Fibroblast of lung (primary cell): ENCODE results near the gene RAB43. TPM values are rescaled to one million over a fixed set of nuclear protein-coding genes. Genes with fewer than 3 reads are reported as not detected.

Experiments
- DNase-seq, 2 donors: peaks; one replicate each; pipeline versions ENCODE4 v3.0.0 to v3.0.0-alpha.2; 2010; ENCODE audit warnings: low read depth in 2 of 2
- H2AFZ ChIP-seq: 2 replicates; pipeline ENCODE4 v1.5.1; 2012; ENCODE audit warnings: low read length, control low read depth, inconsistent platforms
- H3K27ac ChIP-seq: 2 replicates; pipeline ENCODE4 v1.5.1; 2011; ENCODE audit warnings: low read length, control low read depth; ENCODE audit not compliant: insufficient read depth
- H3K27me3 ChIP-seq: 2 replicates; pipeline ENCODE4 v1.5.1; 2011; ENCODE audit warnings: mild to moderate bottlenecking, low read length; ENCODE audit not compliant: control insufficient read depth, insufficient read depth
- H3K36me3 ChIP-seq: 2 replicates; pipeline ENCODE4 v1.5.1; 2011; ENCODE audit warnings: low read length; ENCODE audit not compliant: control insufficient read depth, insufficient read depth
- H3K4me1 ChIP-seq: 2 replicates; pipeline ENCODE4 v1.5.1; 2011; ENCODE audit warnings: low read length; ENCODE audit not compliant: control insufficient read depth, insufficient read depth; ENCODE audit errors: extremely low read depth
- H3K4me2 ChIP-seq: 2 replicates; pipeline ENCODE4 v1.5.1; 2011; ENCODE audit warnings: low read length, control low read depth; ENCODE audit not compliant: insufficient read depth; ENCODE audit errors: extremely low read depth
- H3K4me3 ChIP-seq, 4 experiments: fragments of 200-600 bp in 1 of 4; sonication (generic) in 1 of 4; replicated peaks in 1 of 4; 2 replicates each; pipeline ENCODE4 v1.5.1; 2011 to 2016; ENCODE audit warnings: low read length in 4 of 4, low read depth in 3 of 4, mild to moderate bottlenecking in 3 of 4, control low read depth in 2 of 4, inconsistent platforms in 1 of 4, mixed read lengths in 1 of 4; ENCODE audit not compliant: insufficient read depth in 1 of 4; ENCODE audit errors: control extremely low read depth in 1 of 4
- H3K79me2 ChIP-seq: 2 replicates; pipeline ENCODE4 v1.5.1; 2012; ENCODE audit warnings: mild to moderate bottlenecking, low read length, inconsistent platforms; ENCODE audit not compliant: control insufficient read depth, insufficient read depth
- H3K9ac ChIP-seq: 2 replicates; pipeline ENCODE4 v1.5.1; 2011; ENCODE audit warnings: mild to moderate bottlenecking, low read length, control low read depth; ENCODE audit not compliant: insufficient read depth
- H3K9me3 ChIP-seq: 2 replicates; pipeline ENCODE4 v1.5.1; 2012; ENCODE audit warnings: low read depth, low read length; ENCODE audit not compliant: control insufficient read depth, insufficient read depth
- H4K20me1 ChIP-seq: 2 replicates; pipeline ENCODE4 v1.5.1; 2011; ENCODE audit warnings: low read length; ENCODE audit not compliant: control insufficient read depth, insufficient read depth; ENCODE audit errors: extremely low read depth
- EZH2 ChIP-seq: IDR thresholded peaks from 2 replicates; pipeline ENCODE4 v1.5.1; 2012; ENCODE audit warnings: low read length, control low read depth, mild to moderate bottlenecking; ENCODE audit errors: missing control alignments
- polyA plus RNA-seq, 2 donors: library from polyadenylated mRNA; depleted of rRNA in 1 of 2; stranded (reverse) in 1 of 2; unstranded in 1 of 2; fragments of >200 nt; gene quantifications; 2 replicates each; pipeline ENCODE4 v1.2.1, GENCODE V29; 2011 to 2012; ENCODE audit warnings: missing spikeins in 1 of 2
- total RNA-seq: library from RNA; depleted of rRNA; stranded (reverse); fragments of >200 nt; gene quantifications from 2 replicates; pipeline ENCODE4 v1.2.1, GENCODE V29; 2014
- TF ChIP-seq, protein P1 (sequence below), 2 donors: IDR thresholded peaks in 1 of 2; conservative IDR thresholded peaks in 1 of 2; 1 replicate in 1 of 2; 2 replicates in 1 of 2; pipeline ENCODE4 v1.5.1; 2011 to 2012; ENCODE audit warnings: low read length in 2 of 2, control low read depth in 1 of 2, inconsistent platforms in 1 of 2, low read depth in 1 of 2, mild to moderate bottlenecking in 1 of 2

Gene RAB43
- total and polyA plus RNA-seq, 2 donors (not counting 1 experiment from before 2014, with no cell fraction given): 5.7 to 21.5 TPM

DNA sequence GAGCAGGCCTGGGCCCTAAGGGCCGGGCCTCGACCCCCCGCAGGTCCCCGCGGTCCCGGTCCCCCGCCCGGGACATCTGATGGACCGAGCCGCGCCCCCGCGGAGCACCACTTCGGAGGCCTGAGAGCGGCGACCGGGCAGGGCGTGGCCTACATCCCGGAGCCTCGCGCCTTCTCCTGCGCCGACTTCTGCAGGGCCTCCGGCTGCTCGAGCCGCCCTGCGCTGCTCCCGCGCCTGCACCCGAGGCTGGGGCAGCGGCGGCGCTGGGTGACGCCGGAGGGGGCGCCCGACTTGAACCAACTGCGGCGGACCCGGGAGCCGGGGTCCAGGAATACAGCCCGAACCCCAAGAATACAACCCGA is 75.9 kb downstream of the RAB43 start:
- no peak overlapping the region for H3K4me2 ChIP-seq
- no peaks in the 10 kb centered on the region for H3K79me2 ChIP-seq
- no peak for DNase-seq
- no peaks in the 10 kb centered on the region for H3K4me1 ChIP-seq
- no peaks in the 10 kb centered on the region for H3K36me3 ChIP-seq
- no peaks in the 10 kb centered on the region for H3K9me3 ChIP-seq
- TF ChIP-seq EZH2: no peak
- TF ChIP-seq, protein P1, sequence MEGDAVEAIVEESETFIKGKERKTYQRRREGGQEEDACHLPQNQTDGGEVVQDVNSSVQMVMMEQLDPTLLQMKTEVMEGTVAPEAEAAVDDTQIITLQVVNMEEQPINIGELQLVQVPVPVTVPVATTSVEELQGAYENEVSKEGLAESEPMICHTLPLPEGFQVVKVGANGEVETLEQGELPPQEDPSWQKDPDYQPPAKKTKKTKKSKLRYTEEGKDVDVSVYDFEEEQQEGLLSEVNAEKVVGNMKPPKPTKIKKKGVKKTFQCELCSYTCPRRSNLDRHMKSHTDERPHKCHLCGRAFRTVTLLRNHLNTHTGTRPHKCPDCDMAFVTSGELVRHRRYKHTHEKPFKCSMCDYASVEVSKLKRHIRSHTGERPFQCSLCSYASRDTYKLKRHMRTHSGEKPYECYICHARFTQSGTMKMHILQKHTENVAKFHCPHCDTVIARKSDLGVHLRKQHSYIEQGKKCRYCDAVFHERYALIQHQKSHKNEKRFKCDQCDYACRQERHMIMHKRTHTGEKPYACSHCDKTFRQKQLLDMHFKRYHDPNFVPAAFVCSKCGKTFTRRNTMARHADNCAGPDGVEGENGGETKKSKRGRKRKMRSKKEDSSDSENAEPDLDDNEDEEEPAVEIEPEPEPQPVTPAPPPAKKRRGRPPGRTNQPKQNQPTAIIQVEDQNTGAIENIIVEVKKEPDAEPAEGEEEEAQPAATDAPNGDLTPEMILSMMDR (conservative IDR thresholded peaks at IDR 0.05 in 1 of 2, IDR thresholded peaks at IDR 0.05 in 1 of 2; ENCODE audit: low read depth in 1 of 2, low read length in 2 of 2): no peak
- no peaks in the 10 kb centered on the region for H4K20me1 ChIP-seq
- H3K4me3 ChIP-seq: peak overlapping the region in 1 of 4 experiments; percentile 4
- H3K27ac ChIP-seq: no peak overlapping the region
- peaks cover 5% of the 10 kb centered on the region for H3K27me3 ChIP-seq
- no peak overlapping the region for H2AFZ ChIP-seq
- H3K9ac ChIP-seq: peak overlapping the region; percentile 30

DNA sequence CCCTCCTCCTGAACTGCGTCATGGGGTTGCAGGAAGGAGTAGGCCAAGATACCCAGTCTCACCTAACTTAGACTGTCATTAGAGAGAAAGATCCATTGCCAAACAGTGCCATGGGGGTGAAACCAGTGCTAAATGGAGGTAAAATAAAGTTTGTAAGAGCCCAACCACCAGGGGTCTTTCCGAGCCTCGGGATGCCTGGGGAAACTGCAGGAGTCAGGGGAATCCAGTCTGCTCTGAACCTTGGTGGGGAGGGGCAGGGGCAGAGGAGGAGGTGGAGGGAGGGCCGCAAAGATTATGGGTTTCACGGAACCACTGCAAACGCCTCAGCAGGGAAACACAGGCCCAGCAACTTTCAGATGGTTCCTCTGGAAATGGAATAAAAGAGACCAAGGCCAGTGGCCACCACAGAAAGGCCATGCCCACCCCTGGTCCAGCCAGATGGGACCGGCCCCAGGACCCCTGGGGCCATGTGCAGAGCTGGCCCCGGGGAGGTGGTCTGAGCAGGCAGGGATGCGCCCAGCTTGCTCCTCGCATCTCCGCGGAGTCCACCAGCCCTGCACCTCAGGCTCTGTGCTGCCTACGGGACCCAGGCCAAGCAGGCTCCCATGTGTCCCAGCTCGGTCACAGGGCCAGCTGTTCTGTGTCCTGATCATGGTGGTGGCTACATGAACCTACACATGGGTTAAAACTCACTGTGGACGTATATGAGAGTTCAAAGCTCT is 80.9 kb downstream of the RAB43 start:
- DNase-seq: no peak
- no peak overlapping the region for H3K27ac ChIP-seq
- H4K20me1 ChIP-seq: no peaks in the 10 kb centered on the region
- no peaks in the 10 kb centered on the region for H3K79me2 ChIP-seq
- no peak for TF ChIP-seq EZH2
- TF ChIP-seq, protein P1 (conservative IDR thresholded peaks at IDR 0.05 in 1 of 2, IDR thresholded peaks at IDR 0.05 in 1 of 2; ENCODE audit: low read depth in 1 of 2, low read length in 2 of 2): no peak
- no peaks in the 10 kb centered on the region for H3K9me3 ChIP-seq
- H3K36me3 ChIP-seq: no peaks in the 10 kb centered on the region
- no peak overlapping the region for H3K4me2 ChIP-seq
- H3K4me3 ChIP-seq: no peak overlapping the region
- H3K27me3 ChIP-seq: peaks cover 11% of the 10 kb centered on the region
- H2AFZ ChIP-seq: no peak overlapping the region
- H3K4me1 ChIP-seq: no peaks in the 10 kb centered on the region
- H3K9ac ChIP-seq: no peak overlapping the region

DNA sequence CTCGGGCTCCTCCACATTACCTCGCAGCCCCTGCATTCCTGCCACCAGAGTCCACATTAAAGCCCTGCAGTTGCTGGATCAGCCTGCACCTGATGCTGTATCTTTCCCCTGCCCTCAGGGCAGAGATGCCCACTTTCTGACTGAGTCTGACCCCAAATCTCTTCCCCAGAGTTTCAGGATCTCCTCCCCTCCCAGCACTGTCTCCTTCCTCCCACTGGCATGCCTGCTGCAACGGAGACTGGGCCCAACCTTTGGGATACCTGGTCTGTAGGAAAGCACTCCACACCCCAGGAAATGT is 81.6 kb downstream of the RAB43 start:
- no peak for DNase-seq
- H3K9me3 ChIP-seq: no peaks in the 10 kb centered on the region
- H3K4me2 ChIP-seq: no peak overlapping the region
- no peaks in the 10 kb centered on the region for H3K36me3 ChIP-seq
- no peak overlapping the region for H2AFZ ChIP-seq
- no peaks in the 10 kb centered on the region for H3K79me2 ChIP-seq
- no peak overlapping the region for H3K9ac ChIP-seq
- TF ChIP-seq EZH2: no peak
- TF ChIP-seq, protein P1 (conservative IDR thresholded peaks at IDR 0.05 in 1 of 2, IDR thresholded peaks at IDR 0.05 in 1 of 2; ENCODE audit: low read depth in 1 of 2, low read length in 2 of 2): no peak
- H3K4me3 ChIP-seq: no peak overlapping the region
- H3K27ac ChIP-seq: no peak overlapping the region
- H3K4me1 ChIP-seq: no peaks in the 10 kb centered on the region
- H4K20me1 ChIP-seq: no peaks in the 10 kb centered on the region
- H3K27me3 ChIP-seq: peaks cover 11% of the 10 kb centered on the region
